ENCODE data around the gene ARID3C.
A peak's percentile ranks its signal among the peaks of the same experiment; 100 is the strongest.

ARID3C gene

GRCh38 chr9:34628656-34629490 is at the start of gene ARID3C:
Gene ARID3C (minus strand): TSS chr9:34629066. CDS start chr9:34628014, 1,052 bp downstream.
- no peak for DNase-seq (ENCODE audit: low spot score)

GRCh38 chr9:34675869-34676268 is 47.0 kb upstream of the ARID3C start:
- no peak for DNase-seq (ENCODE audit: low spot score)

GRCh38 chr9:34675048-34675714 is 46.3 kb upstream of the ARID3C start:
- DNase-seq (ENCODE audit: low spot score), result peak; percentile 85

GRCh38 chr9:34674440-34674839 is 45.6 kb upstream of the ARID3C start:
- no peak for DNase-seq (ENCODE audit: low spot score)

GRCh38 chr9:34671307-34671706 is 42.4 kb upstream of the ARID3C start:
- no peak for DNase-seq (ENCODE audit: low spot score)

GRCh38 chr9:34669809-34670562 is 41.1 kb upstream of the ARID3C start:
- DNase-seq (ENCODE audit: low spot score), result no peak

- peak; percentile 95 for DNase-seq (ENCODE audit: low spot score)
Observed at GRCh38 chr9:34665381-34666250, 36.8 kb upstream of the ARID3C start.

GRCh38 chr9:34665067-34665380 is 36.2 kb upstream of the ARID3C start:
- DNase-seq (ENCODE audit: low spot score), result no peak

GRCh38 chr9:34664281-34665066 is 35.6 kb upstream of the ARID3C start:
- DNase-seq (ENCODE audit: low spot score), result peak; percentile 88

- DNase-seq (ENCODE audit: low spot score), result no peak
Observed at GRCh38 chr9:34663303-34663605, 34.4 kb upstream of the ARID3C start.

GRCh38 chr9:34662526-34663302 is 33.8 kb upstream of the ARID3C start, which contains the start of gene CCL27:
Gene CCL27 (minus strand): TSS chr9:34662657. CDS start chr9:34662633, 24 bp downstream.
- no peak for DNase-seq (ENCODE audit: low spot score)

GRCh38 chr9:34659592-34660253 is 30.9 kb upstream of the ARID3C start:
- DNase-seq (ENCODE audit: low spot score), result no peak

GRCh38 chr9:34658461-34658860 is 29.6 kb upstream of the ARID3C start:
- DNase-seq (ENCODE audit: low spot score), result no peak

GRCh38 chr9:34656992-34657391 is 28.1 kb upstream of the ARID3C start:
- DNase-seq (ENCODE audit: low spot score), result no peak

GRCh38 chr9:34655394-34655793 is 26.5 kb upstream of the ARID3C start:
- no peak for DNase-seq (ENCODE audit: low spot score)

- peak; percentile 39 for DNase-seq (ENCODE audit: low spot score)
Observed at GRCh38 chr9:34654323-34655051, 25.6 kb upstream of the ARID3C start.

- DNase-seq (ENCODE audit: low spot score), result peak; percentile 55
Observed at GRCh38 chr9:34653151-34654072, 24.5 kb upstream of the ARID3C start.

- DNase-seq (ENCODE audit: low spot score), result peak; percentile 42
Observed at GRCh38 chr9:34652602-34653000, 23.7 kb upstream of the ARID3C start.
